Endodermal cell (in vitro differentiated cells): ENCODE measurements around the gene EMID1. TPM values are rescaled to one million over a fixed set of nuclear protein-coding genes. Genes with fewer than 3 reads are reported as not detected.

Experiments
- DNase-seq: peaks from one replicate; pipeline ENCODE4 v3.0.0-alpha.2; 2017
- H3K27ac ChIP-seq: 2 replicates; pipeline ENCODE4 v1.5.1; 2013; ENCODE audit warnings: mild to moderate bottlenecking, low read depth, low read length, moderate library complexity
- H3K27me3 ChIP-seq: 2 replicates; pipeline ENCODE4 v1.6.1; 2013; ENCODE audit warnings: mild to moderate bottlenecking, low read length, moderate library complexity; ENCODE audit not compliant: insufficient read depth, control insufficient read depth, poor library complexity, severe bottlenecking
- H3K36me3 ChIP-seq: 2 replicates; pipeline ENCODE4 v1.7.0; 2013; ENCODE audit warnings: mild to moderate bottlenecking, low read length, moderate library complexity; ENCODE audit not compliant: control insufficient read depth, insufficient read depth
- H3K4me1 ChIP-seq: one replicate; pipeline ENCODE4 v1.7.0; 2013; ENCODE audit warnings: low read length; ENCODE audit not compliant: control insufficient read depth, insufficient read depth
- H3K4me3 ChIP-seq: 2 replicates; pipeline ENCODE4 v1.5.1; 2013; ENCODE audit warnings: mild to moderate bottlenecking, low read length, moderate library complexity
- H3K9ac ChIP-seq: 2 replicates; pipeline ENCODE4 v1.6.1; 2013; ENCODE audit warnings: mild to moderate bottlenecking, low read length, moderate library complexity; ENCODE audit not compliant: poor library complexity, severe bottlenecking; ENCODE audit errors: extremely low read depth
- H3K9me3 ChIP-seq: 2 replicates; pipeline ENCODE4 v1.6.1; 2013; ENCODE audit warnings: mild to moderate bottlenecking, low read length, moderate library complexity; ENCODE audit not compliant: control insufficient read depth
- H3K27ac Mint-ChIP-seq: 2 replicates; pipeline ENCODE4 v1.8.0; 2020; ENCODE audit warnings: mixed read lengths
- H3K27me3 Mint-ChIP-seq: 2 replicates; pipeline ENCODE4 v1.8.0; 2021; ENCODE audit warnings: mild to moderate bottlenecking, mixed read lengths; ENCODE audit not compliant: insufficient read depth
- H3K36me3 Mint-ChIP-seq: 2 replicates; pipeline ENCODE4 v1.8.0; 2020; ENCODE audit warnings: low read depth, mixed read lengths
- H3K4me1 Mint-ChIP-seq: 2 replicates; pipeline ENCODE4 v1.8.0; 2020; ENCODE audit warnings: mixed read lengths
- H3K4me3 Mint-ChIP-seq: 2 replicates; pipeline ENCODE4 v1.8.0; 2020; ENCODE audit warnings: mild to moderate bottlenecking, moderate library complexity, mixed read lengths
- H3K9me3 Mint-ChIP-seq: 2 replicates; pipeline ENCODE4 v1.8.0; 2020; ENCODE audit warnings: mild to moderate bottlenecking, mixed read lengths
- CTCF ChIP-seq: fragments of 200-600 bp; sonication (generic); conservative IDR thresholded peaks from 2 replicates; pipeline ENCODE4 v1.5.0; 2021; ENCODE audit warnings: antibody characterized with exemption, mild to moderate bottlenecking
- WGBS, 2 experiments: methylation state at CpG; one replicate each; pipeline versions ENCODE4 v1.1.5 to v1.1.7; 2013; ENCODE audit warnings: missing lambda C conversion rate in 2 of 2, mixed read lengths in 1 of 2; ENCODE audit not compliant: insufficient coverage in 1 of 2, insufficient read length in 1 of 2; 5-methylcytosine and 5-hydroxymethylcytosine counted together
- total RNA-seq, 2 donors: library from RNA; stranded (reverse); fragmentation: NEBNext Ultra II Directional in 1 of 2; extraction: Animal tissue kit (Norgen Biotek cat#: 25700) in 1 of 2; gene quantifications; 2 replicates in 1 of 2; 3 replicates in 1 of 2; pipeline ENCODE4 v1.2.1, GENCODE V29; 2021

EMID1 gene
- total RNA-seq, 2 donors from 2014 or later = 19.8 to 41.8 TPM

- DNase-seq = no peak
- Histone ChIP-seq H3K36me3 (no peaks in the 10 kb centered on the region), H3K4me3 (no peak overlapping the region), H3K27me3 (no peaks in the 10 kb centered on the region), H3K4me1 (peaks cover 4% of the 10 kb centered on the region), H3K9me3 (no peaks in the 10 kb centered on the region), H3K27ac (no peak overlapping the region), H3K9ac (no peak overlapping the region)
- Mint-ChIP-seq H3K9me3 (no peaks in the 10 kb centered on the region), H3K4me1 (peaks cover 4% of the 10 kb centered on the region), H3K4me3 (no peak overlapping the region), H3K27me3 (peaks cover 2% of the 10 kb centered on the region), H3K27ac (no peak overlapping the region), H3K36me3 (no peaks in the 10 kb centered on the region)
- WGBS, 2 experiments = 80 to 95% methylated on average over 1 to 3 of the region's 3 CpGs
- no peak for TF ChIP-seq CTCF
These were observed 3.9 kb downstream of the EMID1 start for GRCh38 chr22:29209624-29209929.

- Mint-ChIP-seq H3K27ac (no peak overlapping the region), H3K4me3 (no peak overlapping the region), H3K4me1 (peaks cover 2% of the 10 kb centered on the region), H3K9me3 (no peaks in the 10 kb centered on the region), H3K36me3 (no peaks in the 10 kb centered on the region), H3K27me3 (peaks cover 2% of the 10 kb centered on the region)
- Histone ChIP-seq H3K9me3 (no peaks in the 10 kb centered on the region), H3K9ac (no peak overlapping the region), H3K27me3 (no peaks in the 10 kb centered on the region), H3K4me3 (no peak overlapping the region), H3K36me3 (no peaks in the 10 kb centered on the region), H3K4me1 (peaks cover 4% of the 10 kb centered on the region), H3K27ac (no peak overlapping the region)
- WGBS, 2 experiments = 83 to 90% methylated on average over 6 to 11 of the region's 11 CpGs
- TF ChIP-seq CTCF = no peak
- no peak for DNase-seq
These were observed 5.4 kb downstream of the EMID1 start for GRCh38 chr22:29211066-29211465.

GRCh38 chr22:29211466-29211865, 5.8 kb downstream of the EMID1 start:
- Mint-ChIP-seq H3K27ac (no peak overlapping the region), H3K27me3 (peaks cover under 1% of the 10 kb centered on the region), H3K9me3 (no peaks in the 10 kb centered on the region), H3K4me3 (no peak overlapping the region), H3K36me3 (peaks cover 2% of the 10 kb centered on the region), H3K4me1 (no peaks in the 10 kb centered on the region)
- Histone ChIP-seq H3K27ac (no peak overlapping the region), H3K4me1 (peaks cover 4% of the 10 kb centered on the region), H3K27me3 (no peaks in the 10 kb centered on the region), H3K9ac (no peak overlapping the region), H3K36me3 (no peaks in the 10 kb centered on the region), H3K4me3 (no peak overlapping the region), H3K9me3 (no peaks in the 10 kb centered on the region)
- no peak for TF ChIP-seq CTCF
- WGBS, 2 experiments = 93 to 95% methylated on average over 7 to 9 of the region's 9 CpGs
- DNase-seq = no peak
